Measurements from ENCODE around the gene MSX2.

Gene MSX2

DNA sequence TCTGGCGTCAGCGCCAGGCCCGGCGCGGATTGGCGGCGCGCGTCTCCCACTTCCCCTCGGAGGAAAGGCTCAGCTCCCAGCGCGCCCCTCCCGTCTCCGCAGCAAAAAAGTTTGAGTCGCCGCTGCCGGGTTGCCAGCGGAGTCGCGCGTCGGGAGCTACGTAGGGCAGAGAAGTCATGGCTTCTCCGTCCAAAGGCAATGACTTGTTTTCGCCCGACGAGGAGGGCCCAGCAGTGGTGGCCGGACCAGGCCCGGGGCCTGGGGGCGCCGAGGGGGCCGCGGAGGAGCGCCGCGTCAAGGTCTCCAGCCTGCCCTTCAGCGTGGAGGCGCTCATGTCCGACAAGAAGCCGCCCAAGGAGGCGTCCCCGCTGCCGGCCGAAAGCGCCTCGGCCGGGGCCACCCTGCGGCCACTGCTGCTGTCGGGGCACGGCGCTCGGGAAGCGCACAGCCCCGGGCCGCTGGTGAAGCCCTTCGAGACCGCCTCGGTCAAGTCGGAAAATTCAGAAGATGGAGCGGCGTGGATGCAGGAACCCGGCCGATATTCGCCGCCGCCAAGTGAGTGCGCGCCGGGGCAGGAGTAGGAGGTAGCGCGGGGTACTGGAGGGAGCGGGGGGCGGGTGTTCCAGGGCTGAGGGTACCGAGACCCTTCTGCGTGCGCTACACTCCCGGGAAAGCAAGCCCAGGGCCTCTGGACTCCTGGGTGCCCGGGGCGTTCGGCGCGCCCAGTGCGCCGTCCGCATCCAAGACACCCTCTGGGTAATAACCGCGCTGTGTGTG lies at the start of gene MSX2:
Gene MSX2, plus strand, starts transcription at position 99 of the 777 bp plus-strand sequence. Its CDS starts 78 bp downstream, at position 177.
- DNase-seq (ENCODE audit: insufficient read length, low spot score) (no peak), FAIRE-seq (no peak)
- no peak for TF ChIP-seq POLR2A (IDR thresholded peaks at IDR 0.05; ENCODE audit: low read depth, low read length)

DNA sequence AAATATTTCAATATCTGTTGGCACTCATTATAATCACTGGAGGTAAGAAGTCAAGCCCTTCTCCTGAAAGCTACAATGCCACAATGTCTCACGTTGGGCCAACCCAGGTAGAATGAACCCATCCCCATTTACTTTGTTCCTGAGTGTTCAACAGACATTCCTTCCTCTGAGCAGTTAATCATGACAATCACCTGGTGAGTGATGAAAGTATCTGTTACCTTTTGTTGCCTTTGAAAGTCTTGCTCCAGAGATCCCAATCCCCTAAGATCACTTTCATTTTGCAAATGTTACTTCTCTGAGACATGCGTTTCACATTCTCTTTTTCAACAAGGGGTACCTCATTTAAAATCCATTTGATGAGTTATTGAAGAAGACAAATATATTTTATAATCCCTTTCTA lies 49.3 kb upstream of the MSX2 start:
- FAIRE-seq (no peak), DNase-seq (ENCODE audit: insufficient read length, low spot score) (no peak)
- TF ChIP-seq POLR2A (IDR thresholded peaks at IDR 0.05; ENCODE audit: low read depth, low read length): no peak

DNA sequence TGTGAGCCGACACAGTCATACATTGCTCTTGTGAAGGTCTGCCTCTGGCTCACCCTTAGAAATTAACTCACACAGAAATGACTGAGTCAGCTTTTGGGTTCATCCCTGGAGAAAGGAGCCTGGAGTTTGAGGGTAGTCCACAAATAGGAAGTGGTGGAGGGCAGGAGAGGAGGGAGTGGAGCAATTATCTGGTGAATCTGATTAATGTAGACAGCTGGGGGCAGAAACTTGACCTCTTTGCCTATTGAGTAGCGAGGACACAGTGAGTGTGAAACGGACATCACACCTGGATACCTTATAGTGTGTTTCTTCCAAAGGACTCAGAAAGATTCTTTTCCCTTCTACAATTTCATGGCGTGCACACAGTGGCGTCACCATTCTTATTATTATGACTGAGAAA lies 48.5 kb upstream of the MSX2 start:
- FAIRE-seq (no peak), DNase-seq (ENCODE audit: insufficient read length, low spot score) (no peak)
- TF ChIP-seq POLR2A (IDR thresholded peaks at IDR 0.05; ENCODE audit: low read depth, low read length): no peak

DNA sequence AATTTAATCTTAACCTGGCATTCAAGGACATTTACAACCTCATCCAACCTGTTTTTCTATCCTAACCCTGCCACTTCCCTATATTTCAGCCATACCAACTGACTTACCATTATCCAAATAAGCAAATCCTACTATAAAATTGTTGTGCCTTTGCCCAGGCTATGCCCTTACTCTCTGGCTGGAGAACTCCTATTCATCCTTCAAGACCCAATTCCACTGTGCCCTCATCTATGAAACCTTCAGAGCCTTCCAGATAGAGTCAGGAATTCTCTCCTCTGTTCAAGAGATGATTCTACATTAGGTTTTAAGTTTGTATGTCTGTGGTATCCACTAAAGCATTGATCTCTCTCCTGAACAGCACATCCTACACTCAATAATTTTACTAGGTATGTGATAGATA lies 46.3 kb upstream of the MSX2 start:
- DNase-seq (ENCODE audit: insufficient read length, low spot score): no peak
- no peak for FAIRE-seq
- TF ChIP-seq POLR2A (IDR thresholded peaks at IDR 0.05; ENCODE audit: low read depth, low read length): no peak

DNA sequence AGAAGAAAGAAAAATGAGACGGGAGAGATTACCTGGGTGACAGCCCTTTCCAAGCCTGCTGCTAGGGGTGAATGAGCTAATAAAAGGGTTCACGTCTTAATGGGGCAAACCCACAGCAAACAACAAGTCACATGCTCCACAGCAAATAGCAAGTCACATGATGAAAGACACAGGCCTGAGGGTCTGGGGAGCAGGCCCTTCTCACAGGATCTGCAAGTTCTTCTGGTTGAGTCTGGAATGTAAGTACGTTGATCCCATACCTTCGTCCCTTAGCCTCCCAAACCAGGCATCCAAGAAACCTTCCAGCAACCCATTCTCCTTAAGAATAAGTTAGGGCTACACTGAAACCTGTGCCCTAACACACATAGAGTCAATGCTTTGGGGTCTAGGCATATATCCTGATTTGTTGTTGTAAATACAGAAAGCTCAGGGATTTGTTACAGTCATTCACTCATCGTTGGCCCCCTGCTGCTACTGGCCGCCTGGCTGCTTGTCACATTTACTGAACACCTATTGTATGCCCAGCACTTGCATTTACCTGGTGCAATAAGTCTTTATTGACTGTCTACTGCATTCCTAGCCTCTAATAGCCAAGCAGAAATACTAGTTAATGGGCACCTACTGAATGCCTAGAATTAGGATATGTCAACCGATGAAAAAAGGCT lies 43.3 kb upstream of the MSX2 start:
- no peak for TF ChIP-seq POLR2A (IDR thresholded peaks at IDR 0.05; ENCODE audit: low read depth, low read length)
- FAIRE-seq (no peak), DNase-seq (ENCODE audit: insufficient read length, low spot score) (no peak)

DNA sequence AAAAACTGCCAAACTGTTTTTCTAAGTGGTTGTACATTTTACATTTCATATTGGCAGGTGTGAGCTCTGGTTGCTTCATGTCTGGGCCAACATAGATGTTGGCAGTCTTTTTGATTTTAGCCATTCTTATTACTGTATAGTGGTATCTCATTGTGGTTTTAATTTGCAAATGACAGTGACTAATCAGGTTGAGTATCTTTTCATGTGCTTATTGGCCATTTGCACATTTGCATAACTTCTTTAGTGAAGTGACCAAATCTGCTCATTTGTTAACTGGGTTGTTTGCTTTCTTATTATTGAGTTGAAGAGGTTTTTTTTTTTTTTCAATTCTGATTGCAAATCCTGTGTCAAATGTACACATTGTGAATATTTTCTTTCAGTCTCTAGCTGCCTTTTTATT lies 36.9 kb upstream of the MSX2 start:
- TF ChIP-seq POLR2A (IDR thresholded peaks at IDR 0.05; ENCODE audit: low read depth, low read length): no peak
- DNase-seq (ENCODE audit: insufficient read length, low spot score) (no peak), FAIRE-seq (no peak)

DNA sequence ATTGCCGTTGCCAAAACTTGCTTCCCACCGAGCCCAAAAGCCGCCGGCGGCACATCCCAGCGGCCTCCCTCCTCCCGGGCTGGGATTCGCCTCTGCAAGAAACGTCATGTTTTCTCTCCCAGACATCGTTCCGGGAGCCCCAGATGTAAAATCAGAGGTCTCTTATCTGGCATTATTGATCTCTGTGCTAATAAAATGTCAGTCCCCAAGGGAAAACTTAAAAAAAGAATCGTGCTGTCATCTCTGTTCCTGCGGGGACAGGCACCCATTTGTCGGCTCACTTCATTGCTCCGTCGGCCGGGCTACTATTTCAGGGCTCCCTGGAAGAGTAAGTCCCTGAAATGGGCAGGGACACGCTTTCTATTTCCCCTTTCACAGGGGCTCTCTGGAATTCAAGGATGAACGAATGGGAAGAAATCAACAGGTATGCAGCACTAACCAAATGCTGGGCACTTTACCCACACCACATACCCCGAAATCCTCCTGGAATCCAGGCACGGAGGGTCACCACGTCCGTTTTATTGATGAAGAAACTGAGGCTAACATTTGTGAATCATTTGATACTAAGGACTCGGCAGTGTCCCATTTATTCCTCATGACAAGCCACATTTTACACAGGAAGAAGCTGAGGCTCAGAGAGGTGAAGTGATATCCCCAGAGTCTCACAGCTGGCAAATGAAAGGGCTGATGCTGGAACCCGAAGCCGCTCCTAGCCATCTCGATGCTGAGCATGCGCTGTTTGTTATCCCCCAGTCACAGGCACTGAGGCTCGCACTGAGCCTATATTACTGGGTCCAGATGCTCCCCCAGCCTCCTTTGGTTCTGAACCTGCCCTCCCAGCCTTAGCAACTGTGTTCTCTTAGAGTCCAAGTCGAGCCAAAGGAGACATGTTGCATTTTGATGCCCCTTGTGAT lies 35.7 kb upstream of the MSX2 start:
- FAIRE-seq (no peak), DNase-seq (ENCODE audit: insufficient read length, low spot score) (no peak)
- no peak for TF ChIP-seq POLR2A (IDR thresholded peaks at IDR 0.05; ENCODE audit: low read depth, low read length)

DNA sequence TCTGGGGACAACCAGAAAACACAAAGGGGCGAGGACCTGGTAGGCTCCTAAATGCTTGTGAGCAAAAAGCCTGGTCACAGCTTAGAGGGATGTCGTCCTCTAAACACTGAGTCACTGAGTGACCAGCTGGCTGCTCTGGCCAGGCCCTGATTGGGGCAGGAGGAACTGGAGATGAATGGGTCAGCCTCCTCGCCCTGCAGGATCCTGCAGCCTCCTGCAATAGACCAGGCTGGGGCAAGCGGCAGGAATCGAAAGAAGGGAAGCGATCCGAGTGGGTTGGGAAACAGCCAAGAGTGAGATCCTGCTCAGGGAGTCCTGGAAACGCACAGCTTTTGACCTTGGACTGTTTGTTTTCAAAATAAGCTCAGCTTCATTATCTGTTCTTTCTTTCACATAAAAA lies 34.1 kb upstream of the MSX2 start:
- no peak for FAIRE-seq
- TF ChIP-seq POLR2A (IDR thresholded peaks at IDR 0.05; ENCODE audit: low read depth, low read length): no peak
- peak; percentile 40 for DNase-seq (ENCODE audit: insufficient read length, low spot score)

DNA sequence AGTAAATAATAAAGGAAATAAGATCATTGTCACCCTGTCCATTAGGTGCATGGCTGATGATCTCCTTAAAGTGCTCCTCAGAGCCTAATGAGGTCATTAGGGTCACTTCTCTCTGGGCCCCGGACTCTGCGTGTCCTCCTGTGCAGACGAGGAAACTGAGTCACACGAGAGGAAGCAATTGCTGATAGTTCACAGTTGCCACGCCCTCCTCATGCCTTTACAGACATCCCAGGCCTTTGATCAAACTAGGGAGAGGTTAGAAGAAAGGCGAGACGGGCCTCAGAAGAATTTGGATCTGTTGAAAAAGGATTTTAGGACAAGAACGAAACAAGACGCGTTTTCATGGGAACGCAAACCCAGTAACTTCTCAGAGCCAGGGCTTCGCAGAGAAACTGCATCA lies 32.0 kb upstream of the MSX2 start:
- DNase-seq (ENCODE audit: insufficient read length, low spot score) (no peak), FAIRE-seq (no peak)
- no peak for TF ChIP-seq POLR2A (IDR thresholded peaks at IDR 0.05; ENCODE audit: low read depth, low read length)

DNA sequence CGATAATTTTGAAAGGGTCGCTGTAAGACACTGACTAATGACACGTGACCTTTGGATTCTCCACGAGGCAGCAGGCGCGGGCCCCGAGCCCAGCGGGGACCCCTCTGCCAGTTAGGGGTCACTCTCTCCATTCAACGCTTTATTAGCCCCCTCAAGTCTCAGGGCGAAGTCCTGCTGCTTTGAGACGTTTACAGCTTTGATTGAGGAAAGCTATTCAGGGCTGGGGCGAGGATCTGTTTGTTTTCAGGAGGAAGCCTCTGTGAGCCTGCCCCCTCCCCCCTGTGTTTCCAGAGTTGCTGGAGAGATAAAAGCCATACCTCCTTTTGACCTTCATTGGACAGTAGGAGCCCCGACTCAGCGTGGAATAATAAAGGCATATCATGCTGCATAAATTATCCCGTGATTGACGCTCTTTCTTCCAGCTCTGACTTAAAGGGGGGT lies 31.4 kb upstream of the MSX2 start:
- TF ChIP-seq POLR2A (IDR thresholded peaks at IDR 0.05; ENCODE audit: low read depth, low read length): no peak
- DNase-seq (ENCODE audit: insufficient read length, low spot score) (no peak), FAIRE-seq (no peak)

DNA sequence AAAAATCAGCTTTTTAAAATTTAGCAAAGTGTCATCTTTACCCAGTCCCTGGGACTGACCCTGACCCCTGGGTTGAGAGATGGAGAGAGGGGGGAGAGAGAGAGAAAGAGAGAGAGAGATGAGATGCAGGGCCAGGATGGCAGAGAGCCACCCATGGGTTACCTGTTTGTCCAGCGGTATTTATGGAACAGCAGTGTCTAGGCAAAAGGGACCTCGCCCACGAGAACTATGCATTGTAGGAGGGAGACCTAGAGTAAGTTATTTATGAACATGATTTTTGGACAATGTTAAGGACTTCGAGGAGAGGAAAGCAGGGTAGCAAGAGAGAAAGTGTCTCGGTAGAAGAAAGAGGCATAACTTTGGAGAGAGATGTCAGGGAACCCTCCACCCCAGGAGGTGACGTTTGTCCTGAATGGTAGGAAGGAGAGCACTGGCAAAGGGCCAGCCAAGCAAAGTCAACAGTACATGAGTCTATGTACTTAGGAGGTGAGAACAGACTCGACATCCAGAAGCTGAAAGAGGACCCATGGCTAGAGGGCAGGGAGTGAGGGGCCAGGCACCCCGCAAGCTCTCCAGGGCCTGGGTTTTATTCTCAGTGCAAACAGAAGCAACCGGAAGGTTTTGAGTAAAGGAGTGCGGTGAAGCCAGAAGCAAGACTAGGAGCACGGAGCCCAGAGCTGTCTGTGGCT lies 30.5 kb upstream of the MSX2 start:
- no peak for FAIRE-seq
- TF ChIP-seq POLR2A (IDR thresholded peaks at IDR 0.05; ENCODE audit: low read depth, low read length): no peak
- DNase-seq (ENCODE audit: insufficient read length, low spot score): no peak

DNA sequence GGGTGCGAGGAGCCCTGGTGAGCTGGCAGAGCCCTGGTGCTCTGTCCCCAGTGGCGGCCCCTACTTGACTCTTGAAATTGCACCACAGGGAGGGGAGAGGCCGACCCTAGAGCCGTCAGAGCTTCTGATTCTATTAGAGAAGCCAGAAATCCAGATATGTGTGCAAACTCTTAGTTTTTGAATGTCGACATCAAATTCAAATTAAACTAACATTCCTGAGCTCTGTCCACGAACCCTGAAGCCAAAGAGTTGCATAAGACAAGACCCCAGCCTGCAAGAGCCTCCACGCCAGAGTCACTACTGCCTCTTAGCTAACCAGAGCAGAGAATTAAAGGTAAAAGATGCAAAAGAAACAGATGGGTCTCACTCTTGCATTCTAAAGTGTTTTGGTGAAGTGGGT lies 29.8 kb upstream of the MSX2 start:
- TF ChIP-seq POLR2A (IDR thresholded peaks at IDR 0.05; ENCODE audit: low read depth, low read length): no peak
- FAIRE-seq (no peak), DNase-seq (ENCODE audit: insufficient read length, low spot score) (no peak)

DNA sequence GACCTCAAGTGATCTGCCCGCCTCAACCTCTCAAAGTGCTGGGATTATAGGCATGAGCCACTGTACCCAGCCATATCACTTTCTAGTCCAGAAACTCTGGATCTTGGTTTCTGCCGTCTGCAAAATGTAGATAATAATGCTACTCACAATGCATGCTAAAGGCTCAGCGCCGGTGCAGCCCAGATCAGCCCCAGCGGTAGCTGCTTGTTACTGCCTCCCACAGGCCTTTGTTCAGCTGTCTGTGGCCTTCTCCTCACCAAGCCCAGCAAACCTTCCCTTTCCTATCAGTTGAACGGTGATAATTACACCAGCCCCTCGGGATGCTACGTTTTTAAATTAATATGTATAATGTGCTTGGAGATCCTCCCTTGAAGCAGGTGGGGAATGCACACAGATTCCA lies 26.2 kb upstream of the MSX2 start:
- FAIRE-seq: no peak
- DNase-seq (ENCODE audit: insufficient read length, low spot score): no peak

DNA sequence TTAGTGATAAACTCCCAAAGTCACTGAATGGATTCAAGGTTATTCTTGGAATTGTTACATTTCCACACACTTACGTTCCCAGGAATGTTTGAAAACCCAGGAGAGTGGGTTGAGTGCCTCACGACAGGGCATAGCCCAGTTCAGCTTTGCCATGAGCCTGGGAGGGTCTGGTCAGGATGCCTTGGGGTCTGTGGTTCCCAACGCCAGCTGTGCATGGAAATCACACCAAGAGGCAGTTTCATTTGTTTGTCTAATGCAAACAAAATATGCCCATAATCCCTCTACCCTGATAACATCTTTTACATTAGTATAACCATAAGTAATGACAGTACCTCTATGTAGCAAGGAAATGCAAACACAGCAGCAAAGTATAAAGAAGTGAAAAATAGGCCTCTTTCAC lies 25.3 kb upstream of the MSX2 start:
- no peak for FAIRE-seq
- no peak for TF ChIP-seq POLR2A (IDR thresholded peaks at IDR 0.05; ENCODE audit: low read depth, low read length)
- no peak for DNase-seq (ENCODE audit: insufficient read length, low spot score)

More for the DNA sequence above, 26.2 kb upstream of the MSX2 start:
- TF ChIP-seq POLR2A (IDR thresholded peaks at IDR 0.05; ENCODE audit: low read depth, low read length): no peak
